ENCODE results near the gene PARD3B.
A peak's percentile ranks its signal among the peaks of the same experiment; 100 is the strongest.

Gene PARD3B

GRCh38 chr2:204544961-204545860, at the start of gene PARD3B:
TSS of gene PARD3B (plus strand) at chr2:204545475. CDS start at chr2:204546000, 525 bp downstream.
- peak; percentile 37 for DNase-seq (ENCODE audit: low read depth)

GRCh38 chr2:204496779-204497178, 48.5 kb upstream of the PARD3B start:
- no peak for DNase-seq (ENCODE audit: low read depth)

DNA sequence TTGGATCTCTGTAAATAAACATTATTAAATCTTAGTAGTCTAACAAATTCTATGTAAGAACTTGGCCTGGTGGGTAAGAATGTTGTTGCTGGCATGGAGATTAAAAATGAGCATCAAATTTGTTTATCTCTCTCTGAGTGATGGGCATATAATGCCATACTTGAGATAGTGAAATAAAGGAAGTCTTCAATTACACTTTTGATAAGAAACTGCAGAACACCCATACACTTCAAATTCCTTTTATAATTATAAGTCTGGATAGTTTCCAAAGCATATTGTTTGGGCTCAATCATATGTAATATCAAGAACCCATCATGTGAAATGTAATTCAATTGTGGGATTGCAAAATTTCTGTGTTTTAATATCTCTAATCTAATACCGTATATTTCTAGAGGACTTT, 47.4 kb upstream of the PARD3B start:
- no peak for DNase-seq (ENCODE audit: low read depth)

DNA sequence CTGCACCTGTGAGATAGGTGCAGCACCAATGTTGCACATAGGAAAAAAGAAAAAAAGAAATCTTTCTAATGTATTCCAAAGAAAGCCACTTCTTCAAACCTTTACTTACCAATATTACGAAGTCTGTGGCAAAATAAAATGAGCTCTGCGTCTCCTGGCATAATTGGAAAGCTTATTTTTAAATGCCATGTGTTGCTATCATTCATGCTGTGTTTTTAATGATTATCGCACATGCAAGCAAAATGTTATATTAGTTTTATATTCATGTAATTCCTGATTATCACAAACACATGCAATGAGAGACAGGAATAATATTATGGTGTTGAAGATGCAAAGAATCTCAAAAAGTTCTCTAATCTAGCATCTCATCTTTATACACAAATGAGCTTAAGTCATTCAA, 47.0 kb upstream of the PARD3B start:
- no peak for DNase-seq (ENCODE audit: low read depth)

DNA sequence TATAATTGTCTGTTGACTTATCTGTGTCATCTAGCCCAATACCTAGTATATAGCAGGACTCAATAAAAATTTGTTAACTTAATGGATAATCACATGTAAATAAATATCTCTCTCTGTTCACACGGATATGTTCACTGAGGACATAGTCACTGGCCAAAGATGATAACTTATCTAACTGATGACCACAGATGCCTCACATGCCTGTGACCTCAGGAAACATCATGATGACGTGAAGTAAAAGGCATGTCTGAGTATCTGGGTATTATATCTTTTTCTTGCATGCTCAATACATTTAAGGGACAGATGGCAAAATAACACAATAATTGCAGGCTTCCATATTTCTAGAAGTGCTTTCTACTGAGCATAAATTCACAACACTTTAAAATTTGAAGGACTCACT, 41.4 kb upstream of the PARD3B start:
- no peak for DNase-seq (ENCODE audit: low read depth)

DNA sequence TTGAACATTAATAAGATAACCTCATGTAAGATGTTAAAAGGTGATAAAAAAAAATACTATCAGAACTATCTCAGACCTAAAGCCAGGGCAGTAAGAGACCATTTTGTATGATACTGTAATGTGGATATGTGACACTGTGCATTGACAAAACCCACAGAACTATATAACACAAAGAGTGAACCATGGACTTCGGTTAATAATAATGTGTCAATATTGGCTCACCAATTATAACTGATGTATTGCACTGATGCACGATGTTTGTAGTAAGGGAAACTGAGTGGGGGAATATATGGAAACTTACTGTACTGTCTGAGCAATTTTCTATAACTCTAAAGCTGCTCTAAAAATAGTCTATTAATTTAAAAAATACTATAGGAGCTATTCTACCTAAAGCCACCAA, 40.7 kb upstream of the PARD3B start:
- DNase-seq (ENCODE audit: low read depth) = no peak

GRCh38 chr2:204505488-204505887, 39.8 kb upstream of the PARD3B start:
- no peak for DNase-seq (ENCODE audit: low read depth)

DNA sequence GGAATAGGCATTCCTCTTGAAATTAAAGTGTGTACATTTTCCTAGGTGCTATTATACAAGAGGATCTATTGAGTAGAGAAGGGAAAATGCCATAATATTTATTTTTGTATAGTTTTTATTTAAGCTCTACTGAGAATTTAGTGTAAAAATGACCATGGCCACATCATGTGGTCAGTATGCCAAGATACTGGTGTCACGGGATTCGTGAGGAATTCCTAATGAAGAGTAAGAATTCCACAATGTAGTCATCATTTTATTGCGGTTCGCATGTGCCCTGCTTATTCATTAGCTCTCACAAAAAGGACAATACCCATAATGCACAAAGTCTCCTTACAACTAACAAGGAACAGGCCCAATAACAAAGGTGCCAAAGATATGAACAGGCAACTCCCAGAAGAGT, 39.3 kb upstream of the PARD3B start:
- DNase-seq (ENCODE audit: low read depth) = no peak

GRCh38 chr2:204507636-204508035, 37.6 kb upstream of the PARD3B start:
- DNase-seq (ENCODE audit: low read depth) = no peak

GRCh38 chr2:204510709-204511420, 34.4 kb upstream of the PARD3B start:
- no peak for DNase-seq (ENCODE audit: low read depth)

GRCh38 chr2:204514439-204514838, 30.8 kb upstream of the PARD3B start:
- DNase-seq (ENCODE audit: low read depth) = no peak

DNA sequence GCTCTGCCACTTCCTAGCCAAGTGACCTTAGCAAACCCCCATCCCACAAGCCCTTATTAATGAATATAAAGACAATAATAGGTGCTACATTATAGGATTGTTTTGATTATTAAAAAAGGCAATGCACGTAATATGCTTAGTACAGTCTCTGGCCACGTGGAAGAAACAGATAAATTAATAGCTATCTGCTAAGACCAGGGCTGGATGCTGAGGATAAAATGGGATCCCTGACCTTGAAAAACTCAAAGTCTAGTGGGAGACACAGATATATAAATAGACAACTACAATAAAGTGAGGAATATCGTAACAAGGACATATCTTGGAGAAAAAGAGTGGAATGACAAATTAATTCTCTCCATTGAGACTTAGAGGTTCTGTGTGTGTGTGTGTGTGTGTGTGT, 29.9 kb upstream of the PARD3B start:
- no peak for DNase-seq (ENCODE audit: low read depth)

GRCh38 chr2:204517154-204517553, 28.1 kb upstream of the PARD3B start:
- no peak for DNase-seq (ENCODE audit: low read depth)

- no peak for DNase-seq (ENCODE audit: low read depth)
Measured at GRCh38 chr2:204529795-204530463, 15.3 kb upstream of the PARD3B start.

DNA sequence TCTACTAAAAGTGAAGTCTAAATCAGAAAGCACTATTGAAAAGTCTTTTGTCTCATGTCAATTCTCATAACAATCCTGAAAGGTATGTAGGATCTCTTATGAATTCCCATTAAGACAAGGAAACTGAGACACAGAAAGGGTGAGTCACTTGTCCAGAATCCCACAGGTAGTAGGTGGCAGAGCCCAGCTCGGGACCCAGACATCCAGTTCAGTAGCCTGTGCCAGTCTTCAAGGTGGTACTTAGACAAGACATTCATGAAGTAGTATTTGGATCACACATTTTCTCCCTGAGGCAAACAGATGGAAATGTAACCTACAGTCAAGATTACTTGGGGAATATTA, 14.8 kb upstream of the PARD3B start:
- DNase-seq (ENCODE audit: low read depth) = no peak

GRCh38 chr2:204533629-204534370, 11.5 kb upstream of the PARD3B start:
- no peak for DNase-seq (ENCODE audit: low read depth)

DNA sequence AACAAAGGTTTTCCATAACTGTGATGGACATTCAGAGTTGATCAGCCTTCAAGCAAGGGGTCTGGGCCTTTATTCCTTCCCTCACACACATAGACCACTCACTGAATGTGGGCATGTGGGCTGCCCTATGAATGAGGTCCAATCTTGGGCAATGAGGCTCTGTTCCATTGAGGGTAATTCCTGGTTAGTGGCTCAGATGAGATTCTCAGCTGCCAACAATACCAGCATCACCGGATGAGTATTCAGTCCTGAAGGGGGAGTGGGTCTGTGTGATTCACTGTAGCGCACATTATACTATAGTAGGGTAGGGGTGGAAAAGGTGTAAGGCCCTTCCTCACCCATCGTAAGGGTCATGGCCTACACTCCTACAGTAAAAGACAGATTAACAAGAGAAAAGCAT, 9.9 kb upstream of the PARD3B start:
- no peak for DNase-seq (ENCODE audit: low read depth)

GRCh38 chr2:204535764-204536163, 9.5 kb upstream of the PARD3B start:
- no peak for DNase-seq (ENCODE audit: low read depth)

DNA sequence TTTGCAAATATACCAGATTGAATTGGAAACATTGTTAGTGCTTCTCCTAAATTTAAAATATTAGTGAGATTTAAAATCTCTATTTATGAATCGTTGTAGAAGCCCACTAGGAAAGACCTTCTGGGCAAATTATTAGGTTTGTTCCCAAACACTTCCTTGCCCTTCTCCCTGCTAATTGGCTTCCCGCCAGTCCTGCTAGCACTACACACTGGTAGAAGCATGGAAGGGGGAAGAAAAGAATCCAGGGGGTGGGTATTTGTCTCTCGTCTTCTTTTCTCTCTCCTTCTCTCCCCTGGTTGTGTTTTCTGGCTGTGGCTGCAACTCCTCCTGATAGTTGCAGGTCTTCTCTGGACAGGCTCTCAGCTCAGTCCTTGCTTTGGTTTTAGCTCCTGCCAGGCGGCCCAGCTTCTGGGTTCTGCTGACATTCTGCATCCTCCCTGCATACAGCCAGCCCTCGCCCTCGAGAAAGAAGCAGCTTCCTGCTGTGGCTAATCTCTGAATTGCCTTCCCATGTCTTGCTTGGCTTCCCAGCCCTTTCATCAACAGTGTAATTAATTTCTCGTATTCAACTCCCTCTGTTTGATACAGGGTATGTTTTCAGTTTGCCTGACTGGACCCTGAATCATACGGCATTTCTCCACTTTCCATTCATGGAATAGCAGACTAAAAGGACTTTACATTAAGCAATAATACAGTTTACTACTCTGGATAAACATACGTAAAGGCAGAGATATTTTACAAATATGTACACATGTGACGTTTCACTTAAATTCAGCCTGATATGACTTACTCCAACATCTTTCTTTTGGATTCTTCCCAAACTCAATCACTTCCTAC, 6.9 kb upstream of the PARD3B start:
- no peak for DNase-seq (ENCODE audit: low read depth)

DNA sequence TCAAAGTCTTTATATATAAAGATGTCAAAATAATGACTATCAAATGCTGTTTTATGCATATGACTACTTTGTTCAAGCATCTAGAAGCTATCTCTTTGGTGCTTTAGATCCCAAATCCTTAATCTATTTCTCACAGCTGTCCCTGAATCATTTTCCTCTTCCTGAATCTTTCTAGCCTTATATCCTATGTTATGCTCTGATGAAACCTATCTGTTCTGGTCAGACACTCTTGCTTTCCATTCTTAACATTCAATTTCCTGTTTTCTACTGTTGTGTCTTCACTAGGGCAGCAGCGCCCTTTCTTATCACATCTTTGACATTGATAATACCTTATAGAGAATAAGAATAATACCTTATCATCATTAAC, 6.3 kb upstream of the PARD3B start:
- no peak for DNase-seq (ENCODE audit: low read depth)

DNA sequence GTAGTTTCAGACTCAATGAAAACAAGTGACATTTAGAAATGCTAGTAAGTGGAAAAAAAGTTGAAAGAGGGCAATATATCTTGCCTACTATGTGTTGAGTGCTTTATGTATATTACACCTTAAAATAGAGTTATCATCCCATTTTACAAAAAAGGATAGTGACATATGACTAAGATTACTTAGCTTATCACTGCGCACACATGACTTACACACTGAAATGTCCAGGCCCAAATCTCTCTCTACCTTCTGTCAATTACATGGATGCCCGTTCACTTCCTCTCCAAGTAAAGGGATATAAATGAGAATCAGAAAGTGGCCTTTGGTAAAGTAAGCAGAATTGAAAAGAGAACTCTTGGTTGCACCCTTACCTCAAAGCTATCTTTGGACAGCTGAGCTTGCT, 3.6 kb upstream of the PARD3B start:
- DNase-seq (ENCODE audit: low read depth) = no peak
